Measurements from ENCODE around the gene PIEZO2.

Gene PIEZO2

GRCh38 chr18:11112286-11112685 lies 37.1 kb downstream of the PIEZO2 start:
- no peak for DNase-seq

- no peak for DNase-seq
Measured at GRCh38 chr18:11110509-11110908, 38.9 kb downstream of the PIEZO2 start.

- DNase-seq: no peak
Measured at GRCh38 chr18:11108947-11109346, 40.4 kb downstream of the PIEZO2 start.

- no peak for DNase-seq
Measured at GRCh38 chr18:11106894-11107293, 42.5 kb downstream of the PIEZO2 start.

GRCh38 chr18:11105463-11105862 lies 43.9 kb downstream of the PIEZO2 start:
- no peak for DNase-seq

- no peak for DNase-seq
Measured at GRCh38 chr18:11104307-11104706, 45.1 kb downstream of the PIEZO2 start.

GRCh38 chr18:11096839-11097750 lies 52.3 kb downstream of the PIEZO2 start:
- no peak for DNase-seq

GRCh38 chr18:11096411-11096810 lies 53.0 kb downstream of the PIEZO2 start:
- DNase-seq: no peak

- DNase-seq: no peak
Measured at GRCh38 chr18:11095674-11096293, 53.6 kb downstream of the PIEZO2 start.

- no peak for DNase-seq
Measured at GRCh38 chr18:11095211-11095610, 54.2 kb downstream of the PIEZO2 start.

- no peak for DNase-seq
Measured at GRCh38 chr18:11091746-11092145, 57.6 kb downstream of the PIEZO2 start.

GRCh38 chr18:11089931-11090715 lies 59.2 kb downstream of the PIEZO2 start:
- DNase-seq: no peak

- DNase-seq: no peak
Measured at GRCh38 chr18:11081009-11081532, 68.3 kb downstream of the PIEZO2 start.

GRCh38 chr18:11078491-11078890 lies 70.9 kb downstream of the PIEZO2 start:
- no peak for DNase-seq

- no peak for DNase-seq
Measured at GRCh38 chr18:11077548-11078187, 71.7 kb downstream of the PIEZO2 start.

- DNase-seq: no peak
Measured at GRCh38 chr18:11074889-11075288, 74.5 kb downstream of the PIEZO2 start.

GRCh38 chr18:11073971-11074370 lies 75.4 kb downstream of the PIEZO2 start:
- no peak for DNase-seq

- no peak for DNase-seq
Measured at GRCh38 chr18:11072632-11073031, 76.7 kb downstream of the PIEZO2 start.

GRCh38 chr18:11071300-11071699 lies 78.1 kb downstream of the PIEZO2 start:
- no peak for DNase-seq

GRCh38 chr18:11070593-11070992 lies 78.8 kb downstream of the PIEZO2 start:
- no peak for DNase-seq

GRCh38 chr18:11066038-11066437 lies 83.3 kb downstream of the PIEZO2 start:
- DNase-seq: no peak

GRCh38 chr18:11064727-11065460 lies 84.5 kb downstream of the PIEZO2 start:
- no peak for DNase-seq
